Mesendoderm (in vitro differentiated cells): ENCODE data around the gene SCIN.

ENCODE experiments used
- DNase-seq: peaks from one replicate; pipeline ENCODE4 v3.0.0; 2013
- H2AK5ac ChIP-seq: 2 replicates; pipeline ENCODE4 v1.6.1; 2013; ENCODE audit warnings: low read length, inconsistent platforms
- H2BK120ac ChIP-seq: 2 replicates; pipeline ENCODE4 v1.6.1; 2013; ENCODE audit warnings: low read depth, mild to moderate bottlenecking, low read length, moderate library complexity, mixed read lengths
- H2BK15ac ChIP-seq: replicated peaks from 2 replicates; pipeline ENCODE4 v1.6.1; 2013; ENCODE audit warnings: low read depth, mild to moderate bottlenecking, moderate library complexity
- H2BK5ac ChIP-seq: 2 replicates; pipeline ENCODE4 v1.6.1; 2013; ENCODE audit warnings: low read length, inconsistent platforms
- H3K18ac ChIP-seq: 2 replicates; pipeline ENCODE4 v1.6.1; 2013; ENCODE audit warnings: mild to moderate bottlenecking, low read length, mixed read lengths
- H3K23ac ChIP-seq: one replicate; pipeline ENCODE4 v1.6.1; 2013; ENCODE audit warnings: low read length
- H3K27ac ChIP-seq: 2 replicates; pipeline ENCODE4 v1.5.1; 2013; ENCODE audit warnings: low read depth, mild to moderate bottlenecking, inconsistent platforms, low read length, moderate library complexity
- H3K27me3 ChIP-seq: 2 replicates; pipeline ENCODE4 v1.6.1; 2013; ENCODE audit warnings: low read length, control low read depth, mild to moderate bottlenecking, inconsistent platforms; ENCODE audit not compliant: insufficient read depth, poor library complexity
- H3K36me3 ChIP-seq: 2 replicates; pipeline ENCODE4 v1.6.1; 2013; ENCODE audit warnings: low read length, inconsistent platforms; ENCODE audit not compliant: control insufficient read depth, insufficient read depth
- H3K4ac ChIP-seq: one replicate; pipeline ENCODE4 v1.6.1; 2013; ENCODE audit warnings: low read depth, mild to moderate bottlenecking, low read length, moderate library complexity
- H3K4me1 ChIP-seq: 2 replicates; pipeline ENCODE4 v1.6.1; 2013; ENCODE audit warnings: low read depth, low read length, inconsistent platforms; ENCODE audit not compliant: control insufficient read depth
- H3K4me2 ChIP-seq: 2 replicates; pipeline ENCODE4 v1.6.1; 2013; ENCODE audit warnings: low read length
- H3K4me3 ChIP-seq: 2 replicates; pipeline ENCODE4 v1.5.1; 2013; ENCODE audit warnings: mild to moderate bottlenecking, low read length
- H3K56ac ChIP-seq: one replicate; pipeline ENCODE4 v1.6.1; 2013; ENCODE audit warnings: low read length
- H3K79me1 ChIP-seq: 2 replicates; pipeline ENCODE4 v1.6.1; 2013; ENCODE audit warnings: low read length, inconsistent platforms
- H3K79me2 ChIP-seq: 2 replicates; pipeline ENCODE4 v1.6.1; 2013; ENCODE audit warnings: mild to moderate bottlenecking, low read length; ENCODE audit not compliant: control insufficient read depth, insufficient read depth
- H3K9ac ChIP-seq: 2 replicates; pipeline ENCODE4 v1.6.1; 2013; ENCODE audit warnings: low read length, inconsistent platforms
- H4K5ac ChIP-seq: one replicate; pipeline ENCODE4 v1.6.1; 2013; ENCODE audit warnings: low read length
- H4K8ac ChIP-seq: one replicate; pipeline ENCODE4 v1.6.1; 2013; ENCODE audit warnings: low read depth, mild to moderate bottlenecking, control low read depth, low read length, moderate library complexity
- WGBS: extraction: QIAGEN DNeasy Blood & Tissue Kit; methylation state at CpG from one replicate; pipeline ENCODE4 v1.1.7; 2013; ENCODE audit warnings: low lambda C conversion rate, missing lambda C conversion rate; ENCODE audit not compliant: insufficient coverage; ENCODE audit errors: extremely low coverage; 5-methylcytosine and 5-hydroxymethylcytosine counted together

The SCIN gene

DNA sequence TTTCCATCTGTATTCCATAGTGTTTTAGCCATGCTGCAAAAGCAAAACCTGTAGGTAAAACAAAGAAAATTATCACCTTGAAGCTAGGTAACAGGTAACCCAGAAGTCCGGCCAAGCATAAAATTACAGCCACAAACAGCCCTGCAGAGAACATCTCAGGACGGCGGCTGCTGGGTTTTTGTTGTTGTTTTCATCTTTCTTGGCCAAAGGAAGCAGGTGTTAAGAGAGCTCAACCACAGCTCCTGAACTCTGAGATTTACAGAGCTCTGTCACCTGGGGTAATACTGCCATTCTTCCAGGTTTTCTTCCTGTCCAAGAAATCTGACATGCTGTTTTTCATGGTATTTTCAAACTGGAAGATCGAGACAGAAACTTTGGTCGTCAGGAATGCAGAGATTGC, 847 bp upstream of the SCIN start:
- H2BK15ac ChIP-seq: no peak overlapping the region
- no peak overlapping the region for H4K5ac ChIP-seq
- peaks cover 17% of the 10 kb centered on the region for H3K27me3 ChIP-seq
- WGBS: no CpG with 5 or more reads among the region's 5 CpGs
- no peak overlapping the region for H3K4me2 ChIP-seq
- H3K27ac ChIP-seq: no peak overlapping the region
- H3K4ac ChIP-seq: no peak overlapping the region
- H4K8ac ChIP-seq: no peak overlapping the region
- no peak overlapping the region for H2BK120ac ChIP-seq
- H3K36me3 ChIP-seq: no peaks in the 10 kb centered on the region
- H2AK5ac ChIP-seq: no peak overlapping the region
- no peaks in the 10 kb centered on the region for H3K4me1 ChIP-seq
- DNase-seq: no peak
- H3K56ac ChIP-seq: no peak overlapping the region
- no peak overlapping the region for H3K18ac ChIP-seq
- no peak overlapping the region for H2BK5ac ChIP-seq
- no peak overlapping the region for H3K23ac ChIP-seq
- H3K79me1 ChIP-seq: no peaks in the 10 kb centered on the region
- H3K79me2 ChIP-seq: no peaks in the 10 kb centered on the region
- H3K4me3 ChIP-seq: no peak overlapping the region
- H3K9ac ChIP-seq: no peak overlapping the region

DNA sequence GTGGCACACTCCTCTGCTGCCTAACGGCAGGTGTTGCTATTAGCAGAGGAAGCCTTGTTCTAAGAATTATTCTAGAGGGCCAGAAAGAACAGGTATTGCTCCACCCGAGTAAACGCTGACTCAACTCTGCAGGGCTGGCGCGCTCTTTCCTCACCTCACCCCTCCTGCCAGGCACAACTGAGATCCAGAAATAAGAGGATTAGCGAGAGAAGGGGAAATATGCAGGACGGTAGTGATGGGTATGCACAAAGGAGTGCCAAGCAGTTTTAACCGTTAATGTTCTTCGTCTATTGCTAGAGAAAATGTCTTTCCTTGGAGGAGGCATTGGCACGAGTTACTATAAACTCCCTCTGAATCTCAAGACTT, 369 bp upstream of the SCIN start:
- no peaks in the 10 kb centered on the region for H3K79me2 ChIP-seq
- H3K4me3 ChIP-seq: peak overlapping the region; percentile 1
- peaks cover 17% of the 10 kb centered on the region for H3K27me3 ChIP-seq
- H3K27ac ChIP-seq: no peak overlapping the region
- no peaks in the 10 kb centered on the region for H3K36me3 ChIP-seq
- no peak for DNase-seq
- no peak overlapping the region for H2BK120ac ChIP-seq
- H4K5ac ChIP-seq: no peak overlapping the region
- H4K8ac ChIP-seq: no peak overlapping the region
- H3K4me1 ChIP-seq: no peaks in the 10 kb centered on the region
- no peak overlapping the region for H3K4ac ChIP-seq
- no peak overlapping the region for H3K9ac ChIP-seq
- H3K56ac ChIP-seq: no peak overlapping the region
- peak overlapping the region; percentile 80 for H3K4me2 ChIP-seq
- H2BK15ac ChIP-seq: no peak overlapping the region
- H2BK5ac ChIP-seq: no peak overlapping the region
- no peaks in the 10 kb centered on the region for H3K79me1 ChIP-seq
- no peak overlapping the region for H3K18ac ChIP-seq
- H3K23ac ChIP-seq: no peak overlapping the region
- no CpG with 5 or more reads among the region's 10 CpGs for WGBS
- no peak overlapping the region for H2AK5ac ChIP-seq

DNA sequence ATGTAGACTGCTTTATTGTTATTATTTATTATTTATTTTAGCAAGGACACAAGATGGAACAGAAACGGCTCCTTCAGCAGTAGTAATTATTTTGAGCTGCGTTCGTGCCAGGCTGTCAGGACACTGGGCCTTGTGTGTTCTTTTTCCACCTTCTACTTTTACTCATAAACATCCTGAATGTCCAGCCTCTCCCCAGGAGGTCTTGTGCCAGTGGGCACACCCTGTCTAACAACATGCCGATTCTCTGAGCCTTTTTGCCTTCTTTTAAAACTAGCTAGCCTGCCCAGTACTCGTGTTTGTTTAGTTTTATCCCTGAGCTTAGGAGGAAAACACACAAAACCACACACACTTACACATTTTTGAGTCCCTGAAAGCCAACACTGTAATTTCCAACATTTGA, 1.2 kb downstream of the SCIN start:
- Histone ChIP-seq H4K8ac (no peak overlapping the region), H3K9ac (no peak overlapping the region), H2BK120ac (no peak overlapping the region), H2AK5ac (no peak overlapping the region), H2BK15ac (no peak overlapping the region), H3K4ac (no peak overlapping the region), H3K56ac (no peak overlapping the region), H3K18ac (no peak overlapping the region), H3K23ac (no peak overlapping the region), H3K36me3 (no peaks in the 10 kb centered on the region), H4K5ac (no peak overlapping the region), H2BK5ac (no peak overlapping the region), H3K27me3 (peaks cover 17% of the 10 kb centered on the region), H3K79me2 (no peaks in the 10 kb centered on the region), H3K4me2 (no peak overlapping the region), H3K79me1 (no peaks in the 10 kb centered on the region), H3K4me1 (no peaks in the 10 kb centered on the region), H3K4me3 (no peak overlapping the region), H3K27ac (no peak overlapping the region)
- DNase-seq: no peak
- no CpG with 5 or more reads among the region's 5 CpGs for WGBS

DNA sequence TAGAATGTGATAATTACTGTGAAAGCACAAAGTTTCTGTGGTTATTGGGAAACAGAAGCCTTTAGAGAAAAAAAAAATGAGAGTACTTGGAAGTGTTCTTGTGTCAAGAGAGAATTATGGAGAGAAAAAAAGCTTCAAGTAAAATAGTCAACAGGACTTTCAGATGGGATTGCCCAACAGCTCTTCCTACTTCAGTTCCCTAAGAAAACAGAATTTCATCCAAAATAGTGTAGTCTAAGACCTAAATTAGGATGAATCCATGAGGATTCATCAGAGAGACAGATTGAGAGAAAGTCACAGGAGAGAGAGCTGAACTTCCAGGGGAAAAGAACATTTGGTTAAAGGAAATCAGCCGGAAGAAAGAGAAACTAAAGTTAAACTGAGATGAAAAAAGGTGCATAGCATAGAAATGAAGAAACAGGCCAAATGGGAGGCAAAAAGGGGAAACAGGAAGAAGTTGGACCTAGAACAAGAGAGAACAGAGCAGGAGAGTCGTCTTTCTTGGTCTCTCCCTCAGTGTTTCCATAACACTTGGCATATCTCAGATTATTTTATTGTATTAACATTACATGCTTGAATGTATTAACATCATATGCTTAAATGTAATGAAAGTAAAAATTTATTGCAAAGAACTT, 2.5 kb downstream of the SCIN start:
- Histone ChIP-seq H3K4me3 (no peak overlapping the region), H4K8ac (no peak overlapping the region), H3K56ac (no peak overlapping the region), H3K27me3 (peaks cover 17% of the 10 kb centered on the region), H2BK120ac (no peak overlapping the region), H3K36me3 (no peaks in the 10 kb centered on the region), H2BK5ac (no peak overlapping the region), H3K79me2 (no peaks in the 10 kb centered on the region), H3K4me2 (no peak overlapping the region), H2BK15ac (no peak overlapping the region), H3K4ac (no peak overlapping the region), H3K18ac (no peak overlapping the region), H3K9ac (no peak overlapping the region), H3K27ac (no peak overlapping the region), H3K79me1 (no peaks in the 10 kb centered on the region), H2AK5ac (no peak overlapping the region), H3K23ac (no peak overlapping the region), H3K4me1 (no peaks in the 10 kb centered on the region), H4K5ac (no peak overlapping the region)
- no CpG with 5 or more reads among the region's 2 CpGs for WGBS
- DNase-seq: no peak

GRCh38 chr7:12573885-12574284, 3.4 kb downstream of the SCIN start:
- Histone ChIP-seq H3K56ac (no peak overlapping the region), H3K18ac (no peak overlapping the region), H4K5ac (no peak overlapping the region), H2AK5ac (no peak overlapping the region), H3K23ac (no peak overlapping the region), H3K4me1 (no peaks in the 10 kb centered on the region), H3K4ac (no peak overlapping the region), H3K27me3 (peaks cover 17% of the 10 kb centered on the region), H3K36me3 (no peaks in the 10 kb centered on the region), H3K79me2 (no peaks in the 10 kb centered on the region), H3K9ac (no peak overlapping the region), H2BK120ac (no peak overlapping the region), H2BK5ac (no peak overlapping the region), H3K4me2 (no peak overlapping the region), H4K8ac (no peak overlapping the region), H2BK15ac (no peak overlapping the region), H3K4me3 (no peak overlapping the region), H3K79me1 (no peaks in the 10 kb centered on the region), H3K27ac (no peak overlapping the region)
- DNase-seq: no peak
- WGBS: no CpG with 5 or more reads among the region's 1 CpG

GRCh38 chr7:12578930-12579640, 8.6 kb downstream of the SCIN start:
- H3K23ac ChIP-seq: no peak overlapping the region
- H2AK5ac ChIP-seq: no peak overlapping the region
- no peak overlapping the region for H4K8ac ChIP-seq
- no peaks in the 10 kb centered on the region for H3K27me3 ChIP-seq
- no peak overlapping the region for H3K56ac ChIP-seq
- no peak overlapping the region for H3K4me2 ChIP-seq
- no peaks in the 10 kb centered on the region for H3K79me2 ChIP-seq
- no peak overlapping the region for H3K4ac ChIP-seq
- WGBS: no CpG with 5 or more reads among the region's 8 CpGs
- H3K9ac ChIP-seq: no peak overlapping the region
- no peak overlapping the region for H3K4me3 ChIP-seq
- no peaks in the 10 kb centered on the region for H3K4me1 ChIP-seq
- no peak overlapping the region for H4K5ac ChIP-seq
- no peak for DNase-seq
- H2BK15ac ChIP-seq: no peak overlapping the region
- no peak overlapping the region for H2BK120ac ChIP-seq
- H3K18ac ChIP-seq: no peak overlapping the region
- no peak overlapping the region for H3K27ac ChIP-seq
- no peaks in the 10 kb centered on the region for H3K36me3 ChIP-seq
- H2BK5ac ChIP-seq: no peak overlapping the region
- no peaks in the 10 kb centered on the region for H3K79me1 ChIP-seq
